ENCODE measurements around the gene DHRS7B.
"Not testable (repeated sequence)": the region's sequence is repeated elsewhere in the genome, so short reads cannot be mapped to it uniquely, and the experiment has no call there.

Gene DHRS7B

DNA sequence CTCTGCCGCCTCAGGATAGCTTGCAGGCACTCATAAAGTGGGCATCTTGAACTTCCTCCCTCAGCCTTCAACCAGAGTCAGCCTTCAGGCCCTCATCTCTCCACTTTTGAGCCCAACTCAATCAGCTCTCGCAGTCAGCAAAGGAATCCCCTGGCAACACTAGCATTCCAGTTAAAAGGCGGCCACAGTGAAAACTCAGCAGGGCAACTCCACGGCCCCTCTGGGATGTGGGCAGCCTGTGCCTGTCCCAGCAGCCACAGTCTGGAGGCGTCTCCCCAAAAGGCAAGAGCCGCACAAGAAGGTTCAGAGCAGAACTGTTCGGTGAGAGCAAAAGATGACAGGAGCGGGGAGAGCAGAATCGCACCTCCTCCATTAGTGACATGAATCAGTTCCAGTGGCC is 78.2 kb downstream of the DHRS7B start:
- DNase-seq (ENCODE audit: low spot score) (no peak), FAIRE-seq (no peak)

DNA sequence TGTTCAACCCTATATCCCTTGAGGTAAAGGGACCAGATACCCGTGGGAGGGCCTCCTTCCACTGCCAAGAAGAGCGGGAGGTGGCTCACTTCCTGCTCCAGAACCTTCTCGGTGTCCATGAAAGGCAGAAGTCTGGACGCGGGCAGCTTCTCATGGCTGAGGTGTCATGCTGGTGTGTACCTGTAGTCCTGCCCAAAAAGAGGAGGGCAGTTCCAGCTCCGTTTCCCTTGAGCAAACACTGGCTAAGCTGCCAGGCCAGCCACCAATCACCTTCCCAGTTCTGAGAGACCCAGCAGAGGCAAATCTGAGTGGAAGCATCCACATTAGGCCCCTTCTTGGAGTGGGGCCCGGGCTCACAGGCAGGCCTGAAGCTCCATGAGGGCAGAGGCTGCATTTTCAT is 81.6 kb downstream of the DHRS7B start:
- DNase-seq (ENCODE audit: low spot score) (no peak), FAIRE-seq (no peak)

DNA sequence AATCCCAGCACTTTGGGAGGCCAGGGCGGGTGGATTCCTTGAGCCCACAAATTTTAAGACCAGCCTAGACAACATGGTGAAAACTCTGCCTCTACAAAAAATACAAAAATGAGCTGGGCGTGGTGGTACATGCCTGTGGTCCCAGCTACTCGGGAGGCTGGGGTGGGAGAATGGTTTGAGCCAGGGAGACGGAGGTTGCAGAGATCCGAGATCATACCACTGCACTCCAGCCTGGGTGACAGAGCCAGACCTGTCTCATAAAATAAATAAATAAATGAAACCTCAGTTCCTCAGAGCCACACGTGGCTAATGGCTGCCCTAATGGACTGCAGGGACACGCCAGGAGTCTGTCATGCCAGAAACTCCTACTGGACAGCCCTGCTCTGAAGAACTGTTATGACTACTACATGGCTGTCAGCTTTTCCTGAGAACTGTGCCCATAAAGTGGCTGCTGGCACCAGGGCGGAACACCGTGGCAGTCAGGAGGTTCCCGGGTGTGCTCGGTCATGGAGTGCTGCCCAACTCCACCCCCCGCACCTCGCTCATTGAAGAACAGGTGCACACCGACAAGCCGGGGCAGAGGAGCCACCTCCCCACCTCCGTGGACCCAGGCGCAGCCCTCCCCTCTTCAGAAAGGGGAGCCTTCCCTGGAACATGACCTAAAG is 82.9 kb downstream of the DHRS7B start:
- no peak for DNase-seq (ENCODE audit: low spot score)
- no peak for FAIRE-seq

DNA sequence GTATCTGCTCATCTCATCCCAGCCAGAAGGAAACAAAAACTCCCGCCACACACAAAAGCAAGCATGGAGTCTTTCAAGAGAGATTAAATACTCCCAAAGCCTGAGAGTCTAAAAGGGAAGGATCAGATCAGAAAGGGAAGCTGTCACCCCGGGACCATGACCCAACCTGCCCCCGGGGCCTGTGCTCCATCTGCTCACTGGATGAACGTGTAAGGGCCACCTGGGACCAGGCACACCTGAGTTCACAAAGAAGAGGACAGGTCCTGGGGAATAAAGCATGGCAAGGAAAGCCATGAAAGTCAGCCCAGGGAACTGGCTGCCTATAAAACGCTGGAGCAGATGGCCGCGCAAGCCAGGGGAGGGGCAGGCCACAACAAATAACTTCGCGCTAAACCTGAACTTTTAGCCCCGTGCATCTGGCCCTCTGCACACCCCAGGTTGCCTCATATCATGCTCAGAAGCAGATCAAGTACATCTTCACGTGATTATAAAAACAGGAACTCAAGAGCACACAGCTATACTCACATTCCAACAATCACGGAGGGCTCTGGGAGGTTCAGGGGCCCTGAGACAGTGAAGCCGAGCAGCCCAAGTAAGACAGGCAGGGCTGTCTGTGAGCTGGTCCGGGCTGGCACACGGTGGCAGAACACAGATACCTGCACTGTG is 83.8 kb downstream of the DHRS7B start:
- FAIRE-seq = no peak
- no peak for DNase-seq (ENCODE audit: low spot score)

DNA sequence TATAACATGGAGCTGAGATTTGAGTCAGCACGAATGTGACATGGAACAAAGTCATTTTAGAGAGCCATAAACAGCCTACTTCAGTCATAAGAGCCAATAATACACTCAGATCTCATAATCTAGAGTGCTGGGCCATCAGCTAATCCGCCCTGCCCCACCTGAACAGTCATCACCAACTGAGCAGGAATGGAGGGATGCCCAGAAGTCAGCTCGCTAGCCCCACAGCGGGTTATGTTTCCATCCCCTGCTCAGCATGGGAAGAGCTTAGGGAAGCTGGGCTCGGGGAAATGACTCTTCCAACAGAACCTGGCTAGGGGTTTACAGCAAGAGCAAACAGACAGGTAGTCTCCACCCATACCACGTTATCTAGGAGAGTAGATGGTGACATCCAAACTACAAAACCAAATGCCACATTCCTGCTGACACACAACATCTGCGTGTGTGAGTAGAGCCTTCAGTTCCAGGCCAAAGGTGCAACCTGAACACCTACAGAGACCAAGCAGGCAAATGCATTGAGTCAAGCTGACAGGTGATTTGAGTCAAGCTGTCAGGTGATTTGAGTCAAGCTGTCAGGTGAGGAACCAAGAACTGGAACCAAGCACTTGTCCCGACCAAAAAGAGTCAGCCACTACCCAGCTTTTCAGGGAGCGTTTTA is 85.2 kb downstream of the DHRS7B start:
- DNase-seq (ENCODE audit: low spot score) = no peak

GRCh38 chr17:21212826-21213637 is 86.3 kb downstream of the DHRS7B start:
- FAIRE-seq (no peak), DNase-seq (ENCODE audit: low spot score) (no peak)

More for the DNA sequence above, 85.2 kb downstream of the DHRS7B start:
- FAIRE-seq = no peak

DNA sequence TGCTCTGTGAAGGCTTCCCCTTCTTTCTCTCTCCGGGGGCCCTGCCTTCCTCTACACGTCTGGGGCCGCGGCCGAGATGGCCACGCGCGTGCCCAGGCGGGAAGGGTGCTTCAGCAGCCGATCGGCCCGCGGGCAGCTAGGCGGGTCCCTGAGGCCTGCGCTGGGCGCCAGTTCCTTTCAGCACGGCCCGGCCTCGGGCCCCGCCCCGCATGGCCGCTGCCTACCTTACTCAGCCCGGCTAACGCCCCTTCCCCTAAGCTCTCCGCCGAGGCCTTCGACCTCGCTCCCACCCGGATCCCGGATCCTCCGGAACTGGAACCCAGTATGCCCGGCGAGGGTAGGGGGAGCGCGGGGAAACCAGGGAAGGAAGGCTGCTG is 86.9 kb downstream of the DHRS7B start:
- DNase-seq (ENCODE audit: low spot score) (no peak), FAIRE-seq (no peak)

DNA sequence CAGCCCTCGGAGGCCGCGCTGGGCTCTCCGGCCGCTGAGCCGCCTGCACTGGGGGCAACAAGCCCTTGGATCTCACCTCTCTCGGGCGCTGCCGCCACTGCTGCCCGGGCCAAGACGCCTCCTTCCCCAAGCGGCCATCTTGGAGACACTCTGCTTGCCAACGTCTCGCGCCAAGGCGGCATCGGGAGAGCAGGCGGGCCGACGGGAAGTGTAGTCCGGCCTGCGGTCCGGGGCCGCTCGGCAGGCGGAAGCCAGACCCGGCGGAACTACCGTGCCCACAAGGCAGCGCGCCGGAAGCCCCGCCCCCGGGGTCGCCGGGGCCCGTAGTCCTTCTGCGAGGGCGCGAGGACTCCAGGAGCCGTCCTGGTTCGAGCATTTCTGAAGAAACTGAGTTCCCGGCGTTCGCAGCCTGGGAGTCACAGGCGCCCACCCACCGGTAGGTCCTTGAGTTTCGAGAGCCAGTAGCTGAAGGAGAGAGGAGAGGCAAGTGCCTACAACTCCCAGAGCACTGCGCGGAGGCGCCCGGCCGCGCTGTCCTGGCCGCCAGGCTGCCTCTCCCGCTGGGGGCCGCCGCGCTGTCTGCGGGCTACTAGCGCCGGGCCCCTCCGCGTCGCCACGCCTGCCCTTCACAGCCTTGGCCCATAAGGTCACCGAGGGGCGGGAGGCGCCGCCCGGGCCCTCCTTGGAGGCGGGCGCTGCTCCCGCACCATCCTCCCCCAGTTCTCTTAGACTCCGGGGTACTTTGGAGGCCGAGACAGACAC is 87.4 kb downstream of the DHRS7B start, which contains the start of gene TMEM11:
Gene TMEM11 (minus strand): TSS at position 147 of the 762 bp plus-strand sequence. CDS start 9 bp downstream, at position 138.
- FAIRE-seq (no peak), DNase-seq (ENCODE audit: low spot score) (peak; percentile 81)

- no peak for FAIRE-seq
- DNase-seq (ENCODE audit: low spot score) = no peak
Observed at GRCh38 chr17:21214777-21215541, 88.2 kb downstream of the DHRS7B start.

DNA sequence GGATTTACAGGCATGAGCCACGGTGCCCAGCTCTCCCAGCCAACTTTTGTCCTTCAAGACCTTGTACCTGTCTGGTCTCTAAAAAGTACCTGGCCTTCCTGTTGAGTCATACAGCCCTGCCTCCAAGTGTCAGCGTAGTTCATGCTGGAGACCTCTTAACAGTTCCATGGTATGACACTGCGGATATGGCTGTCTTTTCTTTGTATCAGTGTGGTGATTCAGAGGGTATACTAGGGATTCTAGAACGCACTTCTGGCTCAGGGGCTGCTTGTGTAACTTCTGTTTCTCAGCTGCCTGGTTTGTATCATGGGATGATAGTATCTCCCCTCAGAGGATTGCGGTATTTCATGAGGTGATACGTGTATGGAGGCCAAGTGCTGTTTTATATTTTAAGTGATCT is 89.2 kb downstream of the DHRS7B start:
- FAIRE-seq = no peak
- DNase-seq (ENCODE audit: low spot score) = no peak

DNA sequence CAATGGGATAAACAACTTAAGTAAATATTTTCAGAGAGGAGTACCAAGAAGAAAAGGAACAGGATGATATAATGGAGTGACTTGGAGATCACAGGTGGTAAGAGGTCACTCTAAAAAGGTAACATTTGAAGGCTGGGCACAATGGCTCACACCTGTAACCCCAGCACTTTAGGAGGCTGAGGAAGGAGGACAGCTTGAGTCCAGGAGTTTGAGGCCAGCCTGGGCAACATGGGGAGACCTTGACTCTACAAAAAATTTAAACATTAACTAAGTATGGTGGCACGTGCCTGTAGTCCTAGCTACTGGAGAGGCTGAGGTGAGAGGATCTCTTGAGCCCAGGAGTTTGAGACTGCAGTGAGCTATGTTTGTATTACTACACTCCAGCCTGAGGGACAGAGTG is 90.6 kb downstream of the DHRS7B start:
- no peak for DNase-seq (ENCODE audit: low spot score)
- no peak for FAIRE-seq

DNA sequence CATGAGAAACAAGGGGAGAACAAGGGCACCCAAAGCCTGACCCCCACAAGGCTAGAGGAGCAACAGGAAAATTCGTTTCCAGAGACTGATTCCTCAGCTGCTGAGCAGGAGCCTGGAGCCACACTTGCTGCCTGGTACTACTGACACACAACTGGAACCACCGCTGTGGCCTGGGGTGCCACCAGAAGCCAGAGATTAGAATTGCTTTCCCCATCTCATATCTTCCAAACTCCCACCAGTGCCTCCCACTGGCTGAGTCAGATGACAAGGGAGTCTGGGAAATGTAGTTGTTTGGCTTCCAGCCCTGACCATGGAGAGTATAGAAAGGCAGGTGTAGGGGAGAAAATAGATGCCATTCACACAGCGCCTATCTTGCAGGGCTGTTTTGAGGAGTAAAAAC is 91.3 kb downstream of the DHRS7B start:
- FAIRE-seq (no peak), DNase-seq (ENCODE audit: low spot score) (no peak)

DNA sequence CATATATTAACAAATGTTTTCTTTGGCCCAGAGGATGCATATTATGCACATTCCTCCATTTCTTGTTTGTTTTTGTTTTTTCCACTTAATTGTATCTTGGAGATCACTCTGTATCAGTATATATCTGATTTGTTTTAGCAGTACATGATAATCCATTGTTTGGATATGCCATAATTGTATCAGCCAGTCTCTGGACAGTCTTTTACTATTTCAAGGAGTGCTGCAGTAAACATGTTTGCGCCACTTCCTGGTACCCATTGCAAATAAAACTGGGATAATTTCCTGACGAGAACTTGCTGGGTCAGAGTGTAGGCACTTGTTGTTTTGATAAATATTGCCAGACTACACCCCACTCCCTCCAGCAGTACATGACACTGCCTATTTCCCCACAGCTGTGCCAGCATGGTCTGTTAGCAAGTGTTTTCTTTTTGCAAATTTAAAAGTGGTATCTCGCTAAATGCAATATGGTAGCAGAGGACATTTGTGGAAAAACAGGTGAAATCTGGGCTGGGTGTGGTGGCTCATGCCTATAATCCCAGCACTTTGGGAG is 92.1 kb downstream of the DHRS7B start:
- no peak for FAIRE-seq
- no peak for DNase-seq (ENCODE audit: low spot score)

DNA sequence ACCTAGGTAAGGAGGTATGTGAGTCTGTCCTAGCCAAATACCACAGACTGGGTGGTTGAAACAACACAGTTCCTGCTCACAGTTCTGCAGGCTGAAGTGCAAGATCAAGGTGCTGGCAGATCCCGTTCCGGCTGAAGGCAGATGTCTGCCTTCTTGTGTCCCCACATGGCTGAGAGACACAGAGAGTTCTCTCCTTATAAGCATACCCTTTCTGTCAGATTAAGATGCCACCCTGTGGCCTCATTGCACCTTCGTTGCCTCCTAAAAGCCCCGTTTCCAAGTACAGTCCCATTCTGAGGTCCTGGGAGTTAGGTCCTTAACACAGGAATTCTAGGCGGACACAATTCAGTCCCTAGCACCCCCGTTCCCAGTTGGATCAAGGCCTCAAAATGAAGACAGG is 96.3 kb downstream of the DHRS7B start:
- DNase-seq (ENCODE audit: low spot score) = no peak
- FAIRE-seq = no peak

DNA sequence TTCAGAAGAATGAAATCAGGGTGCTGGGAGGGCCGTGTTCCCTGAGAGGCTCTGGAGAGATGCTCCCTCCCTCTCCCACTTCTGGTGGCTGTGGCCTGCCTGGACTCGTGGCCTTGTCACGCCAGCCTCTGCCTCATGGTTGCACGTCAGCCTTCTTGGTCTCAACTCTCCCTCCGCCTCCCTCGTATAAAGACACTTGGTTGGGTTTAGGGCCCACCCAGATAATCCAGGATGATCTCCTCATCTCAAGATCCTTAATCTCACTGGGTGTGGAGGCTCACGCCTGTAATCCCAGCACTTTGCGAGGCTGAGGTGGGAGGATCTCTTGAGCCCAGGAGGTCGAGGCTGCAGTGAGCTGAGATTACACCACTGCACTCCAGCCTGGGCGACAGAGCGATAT is 100.5 kb downstream of the DHRS7B start:
- not testable (repeated sequence) for FAIRE-seq

GRCh38 chr17:21228111-21228510 is 101.3 kb downstream of the DHRS7B start:
- DNase-seq (ENCODE audit: low spot score) = no peak
- no peak for FAIRE-seq

More for the DNA sequence above, 100.5 kb downstream of the DHRS7B start:
- DNase-seq (ENCODE audit: low spot score) = not testable (repeated sequence)

- no peak for DNase-seq (ENCODE audit: low spot score)
Observed at GRCh38 chr17:21228845-21229244, 102.1 kb downstream of the DHRS7B start.

DNA sequence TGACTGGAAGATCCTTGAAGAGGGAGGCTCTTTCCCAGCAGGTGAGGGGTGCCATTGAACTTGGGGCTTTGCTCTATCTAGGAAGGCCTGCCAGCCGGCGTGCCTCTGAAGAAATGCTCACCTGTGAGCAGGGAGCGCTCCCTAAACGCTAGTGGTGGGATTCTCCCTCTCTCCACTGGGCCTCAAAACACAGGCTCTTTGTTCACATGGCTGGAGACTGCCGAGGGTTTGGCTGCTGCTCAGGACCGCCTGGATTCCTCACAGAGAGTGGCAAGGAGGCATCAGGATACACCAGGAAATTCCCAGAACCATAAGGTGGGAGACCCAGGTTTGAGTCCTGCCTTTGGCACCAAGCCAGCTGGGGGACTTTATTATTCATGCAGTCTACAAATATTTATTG is 104.8 kb downstream of the DHRS7B start:
- DNase-seq (ENCODE audit: low spot score) (no peak), FAIRE-seq (no peak)

More at GRCh38 chr17:21228845-21229244, 102.1 kb downstream of the DHRS7B start:
- FAIRE-seq = no peak

DNA sequence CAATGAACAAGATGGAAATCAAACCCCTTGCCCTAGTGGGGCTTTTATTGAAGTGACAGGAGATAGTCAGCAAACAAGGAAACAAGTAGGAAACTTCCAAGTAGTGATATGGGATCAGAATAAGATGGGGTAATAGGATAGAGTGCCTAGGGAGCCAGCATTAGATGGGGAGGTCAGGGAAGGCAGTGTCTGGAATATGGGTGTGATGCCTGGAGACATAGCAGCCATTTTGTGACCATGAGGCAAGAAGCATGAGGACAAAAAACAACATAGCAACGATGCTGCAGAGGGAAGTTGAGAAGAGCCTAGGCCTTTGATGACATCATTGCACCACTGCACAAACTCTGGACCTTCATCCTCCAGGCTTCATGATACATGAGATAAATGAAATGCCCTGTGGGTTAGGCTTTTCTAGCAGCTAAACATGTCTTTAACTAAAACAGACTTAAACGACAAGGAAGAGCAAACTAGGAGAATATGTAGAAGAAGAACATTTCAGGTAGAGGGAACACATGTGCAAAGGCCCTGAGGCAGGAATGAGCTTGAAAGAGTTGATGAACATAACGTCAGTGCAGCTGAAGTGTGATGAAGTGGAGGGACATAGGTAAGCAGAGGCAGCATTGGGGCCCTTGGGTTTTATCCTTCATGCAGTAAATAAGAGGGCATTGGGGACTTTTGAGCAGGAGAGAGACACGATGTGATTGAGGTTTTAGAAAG is 105.4 kb downstream of the DHRS7B start:
- DNase-seq (ENCODE audit: low spot score) (no peak), FAIRE-seq (no peak)
